Panc1 (cell line): ENCODE measurements around the gene GDF2.

Experiments
- POLR2AphosphoS5 ChIP-seq: IDR thresholded peaks from 2 replicates; pipeline ENCODE4 v1.6.1; 2012; ENCODE audit warnings: mild to moderate bottlenecking, low read depth, low read length, moderate library complexity
- SIN3A ChIP-seq: IDR thresholded peaks from 2 replicates; pipeline ENCODE4 v1.6.1; 2012; ENCODE audit warnings: low read depth, mild to moderate bottlenecking, low read length, moderate library complexity, borderline replicate concordance; ENCODE audit not compliant: insufficient read depth
- TF ChIP-seq, protein P1 (sequence below): fragments of 450-650 bp; IDR thresholded peaks from 2 replicates; pipeline ENCODE4 v1.5.1; 2017; ENCODE audit warnings: mild to moderate bottlenecking

DNA sequence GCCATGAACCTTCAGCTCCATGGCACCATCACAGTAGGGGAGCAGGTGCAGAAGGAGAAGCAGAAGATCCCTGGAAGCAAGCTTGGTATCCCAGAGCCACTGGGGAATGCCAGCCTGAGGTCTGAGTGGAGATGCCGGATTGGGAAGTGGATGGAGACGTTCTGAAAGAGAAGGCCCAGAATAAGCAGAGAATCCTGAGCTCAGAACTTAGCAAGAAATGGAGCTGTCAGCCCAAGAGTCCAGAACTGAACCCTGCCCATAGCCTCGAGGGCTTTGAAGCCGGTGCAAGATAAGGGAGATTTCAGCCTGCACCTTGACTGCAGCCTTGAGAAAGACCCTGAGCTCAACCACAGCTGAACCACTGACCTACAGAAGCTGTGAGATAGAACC, 36.1 kb upstream of the GDF2 start:
- TF ChIP-seq, protein P1, sequence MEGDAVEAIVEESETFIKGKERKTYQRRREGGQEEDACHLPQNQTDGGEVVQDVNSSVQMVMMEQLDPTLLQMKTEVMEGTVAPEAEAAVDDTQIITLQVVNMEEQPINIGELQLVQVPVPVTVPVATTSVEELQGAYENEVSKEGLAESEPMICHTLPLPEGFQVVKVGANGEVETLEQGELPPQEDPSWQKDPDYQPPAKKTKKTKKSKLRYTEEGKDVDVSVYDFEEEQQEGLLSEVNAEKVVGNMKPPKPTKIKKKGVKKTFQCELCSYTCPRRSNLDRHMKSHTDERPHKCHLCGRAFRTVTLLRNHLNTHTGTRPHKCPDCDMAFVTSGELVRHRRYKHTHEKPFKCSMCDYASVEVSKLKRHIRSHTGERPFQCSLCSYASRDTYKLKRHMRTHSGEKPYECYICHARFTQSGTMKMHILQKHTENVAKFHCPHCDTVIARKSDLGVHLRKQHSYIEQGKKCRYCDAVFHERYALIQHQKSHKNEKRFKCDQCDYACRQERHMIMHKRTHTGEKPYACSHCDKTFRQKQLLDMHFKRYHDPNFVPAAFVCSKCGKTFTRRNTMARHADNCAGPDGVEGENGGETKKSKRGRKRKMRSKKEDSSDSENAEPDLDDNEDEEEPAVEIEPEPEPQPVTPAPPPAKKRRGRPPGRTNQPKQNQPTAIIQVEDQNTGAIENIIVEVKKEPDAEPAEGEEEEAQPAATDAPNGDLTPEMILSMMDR, result no peak
- TF ChIP-seq SIN3A (no peak), POLR2AphosphoS5 (no peak)
